ENCODE data around the gene CDH23. TPM values are rescaled to one million over a fixed set of nuclear protein-coding genes. Genes with fewer than 3 reads are reported as not detected.
A peak's percentile ranks its signal among the peaks of the same experiment; 100 is the strongest.

CDH23 gene
- total RNA-seq, 1 experiment from 2014 or later, result 0.34 TPM

DNA sequence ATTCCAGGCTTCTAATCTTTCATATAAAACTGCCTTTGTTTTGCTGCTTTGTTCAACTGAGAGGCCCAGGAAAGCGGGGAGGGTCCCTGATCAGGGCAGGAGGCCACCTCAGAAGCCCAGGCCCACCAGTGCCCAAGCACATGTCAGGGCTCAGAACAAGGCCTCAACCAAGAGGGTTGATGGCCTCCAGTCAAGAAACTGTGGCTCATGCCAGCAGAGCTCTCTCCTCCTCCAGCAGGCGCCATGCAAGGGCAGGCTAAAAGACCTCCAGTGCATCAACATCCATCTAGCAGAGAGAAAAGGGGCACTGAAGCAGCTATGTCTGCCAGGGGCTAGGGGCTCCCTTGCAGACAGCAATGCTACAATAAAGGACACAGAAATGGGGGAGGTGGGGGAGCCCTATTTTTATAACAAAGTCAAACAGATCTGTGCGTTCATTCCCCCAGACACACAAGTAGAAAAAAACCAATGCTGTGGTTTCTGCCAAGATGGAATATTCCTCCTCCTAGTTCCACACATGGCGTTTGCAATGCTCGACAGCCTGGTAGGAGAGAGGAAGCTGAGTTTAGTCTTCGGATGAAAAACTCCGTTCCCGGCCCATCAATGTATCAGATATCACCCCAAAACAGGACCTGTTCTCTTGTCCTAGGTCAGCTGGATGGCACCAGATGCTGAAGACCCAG is 420.4 kb downstream of the CDH23 start:
- no peak for DNase-seq

GRCh38 chr10:71817831-71818655 is 421.3 kb downstream of the CDH23 start:
- POLR2A ChIA-PET, result no interaction called here
- no peak for TF ChIP-seq CTCF (IDR thresholded peaks at IDR 0.05; ENCODE audit: insufficient read depth in 1 of 2, low read depth in 1 of 2, low read length in 1 of 2, severe bottlenecking in 1 of 2, unreplicated experiment in 1 of 2)
- Histone ChIP-seq H3K4me1 (no peaks in the 10 kb centered on the region), H3K9me3 (no peaks in the 10 kb centered on the region), H3K27me3 (replicated peaks; ENCODE audit: control insufficient read depth, insufficient read depth, low read length) (no peaks in the 10 kb centered on the region), H3K4me3 (ENCODE audit: low read depth, low read length) (no peak overlapping the region), H3K36me3 (ENCODE audit: control insufficient read depth, insufficient read depth, low read length) (peaks cover 26% of the 10 kb centered on the region)
- Mint-ChIP-seq H3K9me3 (ENCODE audit: unreplicated experiment) (no peaks in the 10 kb centered on the region), H3K36me3 (ENCODE audit: insufficient read depth, unreplicated experiment) (peaks cover 96% of the 10 kb centered on the region), H3K4me3 (ENCODE audit: unreplicated experiment) (no peak overlapping the region), H3K4me1 (ENCODE audit: low read depth, unreplicated experiment) (peaks cover 7% of the 10 kb centered on the region), H3K27ac (ENCODE audit: unreplicated experiment) (no peak overlapping the region), H3K27me3 (ENCODE audit: insufficient read depth, unreplicated experiment) (no peaks in the 10 kb centered on the region)
- DNase-seq, result no peak
- no TSS peak for BruUV-seq (replicated peaks)
- intact Hi-C loops (cut with micrococcal nuclease; ENCODE audit: unreplicated experiment), result no loop called here
- CTCF ChIA-PET, result interaction anchor here (1.4 kb wide), 1 partner anchor 110 kb away, joined by 3 read pairs; no protein-coding TSS in a partner anchor

More for the DNA sequence above, 420.4 kb downstream of the CDH23 start:
- H3K27me3 ChIP-seq (replicated peaks; ENCODE audit: control insufficient read depth, insufficient read depth, low read length), result no peaks in the 10 kb centered on the region
- POLR2A ChIA-PET, result no interaction called here
- H3K4me1 ChIP-seq, result no peaks in the 10 kb centered on the region
- Mint-ChIP-seq H3K36me3 (ENCODE audit: insufficient read depth, unreplicated experiment) (peaks cover 89% of the 10 kb centered on the region), H3K27ac (ENCODE audit: unreplicated experiment) (no peak overlapping the region), H3K27me3 (ENCODE audit: insufficient read depth, unreplicated experiment) (no peaks in the 10 kb centered on the region), H3K9me3 (ENCODE audit: unreplicated experiment) (no peaks in the 10 kb centered on the region), H3K4me3 (ENCODE audit: unreplicated experiment) (no peak overlapping the region), H3K4me1 (ENCODE audit: low read depth, unreplicated experiment) (peaks cover 7% of the 10 kb centered on the region)
- H3K4me3 ChIP-seq (ENCODE audit: low read depth, low read length), result no peak overlapping the region
- CTCF ChIA-PET, result interaction anchor here (0.5 kb wide), 1 partner anchor 736 kb away, joined by 4 read pairs; no protein-coding TSS in a partner anchor
- H3K36me3 ChIP-seq (ENCODE audit: control insufficient read depth, insufficient read depth, low read length), result peaks cover 26% of the 10 kb centered on the region
- no peaks in the 10 kb centered on the region for H3K9me3 ChIP-seq
- BruUV-seq (replicated peaks), result TSS peak; percentile 90
- TF ChIP-seq CTCF (IDR thresholded peaks at IDR 0.05; ENCODE audit: insufficient read depth in 1 of 2, low read depth in 1 of 2, low read length in 1 of 2, severe bottlenecking in 1 of 2, unreplicated experiment in 1 of 2), result no peak
- intact Hi-C loops (cut with micrococcal nuclease; ENCODE audit: unreplicated experiment), result no loop called here

- Histone ChIP-seq H3K4me3 (ENCODE audit: low read depth, low read length) (no peak overlapping the region), H3K27me3 (replicated peaks; ENCODE audit: control insufficient read depth, insufficient read depth, low read length) (no peaks in the 10 kb centered on the region), H3K9me3 (no peaks in the 10 kb centered on the region), H3K36me3 (ENCODE audit: control insufficient read depth, insufficient read depth, low read length) (peaks cover 29% of the 10 kb centered on the region), H3K4me1 (no peaks in the 10 kb centered on the region)
- CTCF ChIA-PET, result interaction anchor here (0.6 to 1.4 kb wide), 3 partner anchors 34 to 110 kb away, joined by 3 read pairs; no protein-coding TSS in a partner anchor
- Mint-ChIP-seq H3K27me3 (ENCODE audit: insufficient read depth, unreplicated experiment) (no peaks in the 10 kb centered on the region), H3K4me1 (ENCODE audit: low read depth, unreplicated experiment) (peaks cover 7% of the 10 kb centered on the region), H3K9me3 (ENCODE audit: unreplicated experiment) (no peaks in the 10 kb centered on the region), H3K4me3 (ENCODE audit: unreplicated experiment) (no peak overlapping the region), H3K27ac (ENCODE audit: unreplicated experiment) (no peak overlapping the region), H3K36me3 (ENCODE audit: insufficient read depth, unreplicated experiment) (peaks cover 97% of the 10 kb centered on the region)
- no peak for TF ChIP-seq CTCF (IDR thresholded peaks at IDR 0.05; ENCODE audit: insufficient read depth in 1 of 2, low read depth in 1 of 2, low read length in 1 of 2, severe bottlenecking in 1 of 2, unreplicated experiment in 1 of 2)
- POLR2A ChIA-PET, result no interaction called here
- no peak for DNase-seq
- intact Hi-C loops (cut with micrococcal nuclease; ENCODE audit: unreplicated experiment), result no loop called here
- BruUV-seq (replicated peaks), result no TSS peak
Observed at GRCh38 chr10:71818674-71819260, 422.0 kb downstream of the CDH23 start.

Measured in Caco-2 (cell line).